Measurements from ENCODE around the gene CAMK2N2.

Gene CAMK2N2

DNA sequence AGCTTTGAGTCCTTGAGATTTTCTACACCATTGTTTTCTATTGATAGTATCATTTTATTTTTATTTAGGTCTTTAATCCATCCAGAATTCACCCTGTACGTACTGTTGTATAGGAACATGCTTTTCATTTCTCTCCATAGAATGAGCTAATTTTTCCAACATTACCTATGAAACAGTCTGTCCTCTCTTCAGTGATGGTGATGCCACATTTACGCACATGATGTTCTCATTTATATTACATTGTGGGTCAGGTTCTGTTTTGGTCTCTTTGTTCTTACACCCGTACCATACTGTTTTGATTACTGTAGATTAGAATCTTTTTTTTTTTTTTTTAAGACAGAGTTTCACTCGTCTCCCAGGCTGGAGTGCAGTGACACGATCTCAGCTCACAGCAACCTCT, 49.6 kb downstream of the CAMK2N2 start:
- DNase-seq: no peak

DNA sequence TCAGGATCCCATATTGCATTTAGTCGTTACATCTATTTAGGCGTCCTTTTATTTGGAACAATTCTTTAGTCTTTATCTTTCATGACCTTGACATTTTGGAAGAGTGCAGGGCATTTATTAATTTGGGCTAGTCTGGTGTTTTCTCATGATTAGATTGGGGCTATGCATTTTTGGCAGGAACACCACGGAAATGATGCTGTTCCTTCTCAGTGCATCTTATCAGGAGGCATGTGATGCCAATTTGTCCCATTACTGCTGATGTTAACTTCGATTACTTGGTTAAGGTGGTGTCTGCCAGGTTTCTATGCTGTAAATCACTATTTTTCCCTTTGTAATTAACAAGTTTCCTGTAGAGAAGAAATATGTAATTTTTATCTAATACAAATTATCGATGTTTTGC, 50.1 kb downstream of the CAMK2N2 start:
- DNase-seq: no peak
